Hepatocyte (in vitro differentiated cells): ENCODE data around the gene CELSR1.

Source experiments
- EZH2 ChIP-seq: fragments of 200-600 bp; sonication (generic); IDR thresholded peaks from 2 replicates; pipeline ENCODE4 v1.6.1; 2016; ENCODE audit warnings: antibody characterized with exemption, mild to moderate bottlenecking, borderline replicate concordance
- EZH2phosphoT487 ChIP-seq: fragments of 200-600 bp; sonication (generic); IDR thresholded peaks from one replicate; pipeline ENCODE4 v1.6.1; 2018; ENCODE audit warnings: antibody characterized with exemption, mild to moderate bottlenecking, low read depth, moderate library complexity; ENCODE audit not compliant: unreplicated experiment, severe bottlenecking
- TF ChIP-seq, protein P1 (sequence below): fragments of 200-600 bp; sonication (generic); IDR thresholded peaks from 2 replicates; pipeline ENCODE4 v1.5.1; 2016; ENCODE audit warnings: antibody characterized with exemption, mild to moderate bottlenecking; ENCODE audit not compliant: poor library complexity

DNA sequence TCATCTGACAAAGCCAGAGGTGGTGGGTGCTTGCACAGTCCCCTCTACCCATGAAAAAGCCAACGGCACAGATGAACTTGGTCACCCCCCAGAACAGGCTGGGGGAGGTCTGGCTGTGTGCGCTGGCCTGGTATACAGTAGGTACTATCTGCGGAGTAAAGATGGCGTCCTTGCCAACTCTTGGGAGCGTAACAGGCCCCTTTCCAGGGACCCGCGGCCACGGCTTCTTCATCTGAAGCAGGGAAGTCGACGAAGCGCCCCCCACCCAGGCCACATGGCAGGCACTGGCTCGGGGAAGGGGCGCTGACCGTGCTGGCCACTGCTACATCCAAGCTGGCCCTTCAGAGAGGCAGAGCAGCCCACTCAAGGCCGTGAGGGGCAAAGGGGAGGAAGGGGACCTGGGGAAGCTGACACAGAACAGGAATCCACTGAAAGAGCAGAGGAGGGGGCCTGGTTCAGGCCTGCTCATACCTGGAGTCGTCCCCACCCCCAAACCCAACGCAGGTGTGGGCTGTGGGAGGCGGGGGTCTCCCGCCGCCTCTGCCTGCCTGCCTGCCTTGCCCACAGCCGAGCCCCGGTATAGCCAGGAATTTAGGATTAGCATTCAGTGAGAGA lies 75.7 kb downstream of the CELSR1 start:
- TF ChIP-seq, protein P1, sequence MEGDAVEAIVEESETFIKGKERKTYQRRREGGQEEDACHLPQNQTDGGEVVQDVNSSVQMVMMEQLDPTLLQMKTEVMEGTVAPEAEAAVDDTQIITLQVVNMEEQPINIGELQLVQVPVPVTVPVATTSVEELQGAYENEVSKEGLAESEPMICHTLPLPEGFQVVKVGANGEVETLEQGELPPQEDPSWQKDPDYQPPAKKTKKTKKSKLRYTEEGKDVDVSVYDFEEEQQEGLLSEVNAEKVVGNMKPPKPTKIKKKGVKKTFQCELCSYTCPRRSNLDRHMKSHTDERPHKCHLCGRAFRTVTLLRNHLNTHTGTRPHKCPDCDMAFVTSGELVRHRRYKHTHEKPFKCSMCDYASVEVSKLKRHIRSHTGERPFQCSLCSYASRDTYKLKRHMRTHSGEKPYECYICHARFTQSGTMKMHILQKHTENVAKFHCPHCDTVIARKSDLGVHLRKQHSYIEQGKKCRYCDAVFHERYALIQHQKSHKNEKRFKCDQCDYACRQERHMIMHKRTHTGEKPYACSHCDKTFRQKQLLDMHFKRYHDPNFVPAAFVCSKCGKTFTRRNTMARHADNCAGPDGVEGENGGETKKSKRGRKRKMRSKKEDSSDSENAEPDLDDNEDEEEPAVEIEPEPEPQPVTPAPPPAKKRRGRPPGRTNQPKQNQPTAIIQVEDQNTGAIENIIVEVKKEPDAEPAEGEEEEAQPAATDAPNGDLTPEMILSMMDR = no peak
- TF ChIP-seq EZH2 = no peak
- no peak for TF ChIP-seq EZH2phosphoT487
